Thyroid gland (tissue), 4 donors: ENCODE results near the gene TDO2. TPM values are rescaled to one million over a fixed set of nuclear protein-coding genes. Genes with fewer than 3 reads are reported as not detected.

ENCODE experiments used
- DNase-seq, 2 donors: peaks; one replicate each; pipeline ENCODE4 v3.0.0-alpha.2; 2019
- H3K27ac ChIP-seq, 3 donors: fragments of 200-600 bp; sonication (generic); 1 replicate in 2 of 3; 2 replicates in 1 of 3; pipeline ENCODE4 v1.5.1; 2016 to 2019; ENCODE audit warnings: mild to moderate bottlenecking in 1 of 3, moderate library complexity in 1 of 3
- H3K27me3 ChIP-seq: fragments of 200-600 bp; sonication (generic); one replicate; pipeline ENCODE4 v1.5.1; 2019
- H3K36me3 ChIP-seq, 2 donors: fragments of 200-600 bp; sonication (generic); one replicate each; pipeline ENCODE4 v1.5.1; 2016 to 2019
- H3K4me1 ChIP-seq, 2 donors: fragments of 200-600 bp; sonication (generic); one replicate each; pipeline ENCODE4 v1.5.1; 2017 to 2019
- H3K4me3 ChIP-seq, 3 donors: fragments of 200-600 bp; sonication (generic); replicated peaks in 1 of 3; 1 replicate in 2 of 3; 2 replicates in 1 of 3; pipeline ENCODE4 v1.5.1; 2016; ENCODE audit warnings: mild to moderate bottlenecking in 1 of 3
- H3K9me3 ChIP-seq: fragments of 200-600 bp; sonication (generic); one replicate; pipeline ENCODE4 v1.5.1; 2017
- CTCF ChIP-seq, 6 experiments: fragments of 200-600 bp in 3 of 6; fragments of 450-650 bp in 3 of 6; sonication (generic) in 3 of 6; IDR thresholded peaks; one replicate each; pipeline ENCODE4 v1.5.1; 2016 to 2019; ENCODE audit warnings: antibody characterized with exemption in 6 of 6, mild to moderate bottlenecking in 2 of 6, inconsistent platforms in 1 of 6, moderate library complexity in 1 of 6
- POLR2A ChIP-seq, 2 donors: fragments of 450-650 bp; IDR thresholded peaks; one replicate each; pipeline ENCODE4 v1.6.1; 2017; ENCODE audit warnings: antibody characterized with exemption in 2 of 2, mild to moderate bottlenecking in 2 of 2, moderate library complexity in 1 of 2
- WGBS, 2 donors: methylation state at CpG; one replicate each; pipeline ENCODE4 v1.1.5; 2017; 5-methylcytosine and 5-hydroxymethylcytosine counted together
- intact Hi-C: fragments of 100-400 bp; cut with DNase I; formaldehyde crosslinking; loops from one replicate; pipeline ENCODE4 v1.15.1; 2023
- total RNA-seq, 4 donors: library from RNA; depleted of rRNA; stranded (reverse); fragments of >200 nt; gene quantifications; one replicate each; pipeline ENCODE4 v1.2.3, GENCODE V29; 2016

Gene TDO2
- total RNA-seq, 4 donors from 2014 or later, result not detected

- Histone ChIP-seq H3K4me3 (no peak overlapping the region), H3K27ac (no peak overlapping the region), H3K4me1 (no peaks in the 10 kb centered on the region), H3K36me3 (no peaks in the 10 kb centered on the region), H3K9me3 (no peaks in the 10 kb centered on the region), H3K27me3 (no peaks in the 10 kb centered on the region)
- WGBS, 2 donors, result 75 to 79% methylated on average over 6 of the region's 6 CpGs
- TF ChIP-seq POLR2A (IDR thresholded peaks at IDR 0.05) (no peak), CTCF (IDR thresholded peaks at IDR 0.05) (no peak)
- intact Hi-C loops, result no loop called here
- DNase-seq, result no peak
These were observed 3.2 kb downstream of the TDO2 start for GRCh38 chr4:155906554-155907247.

GRCh38 chr4:155907556-155907955 lies 4.1 kb downstream of the TDO2 start:
- DNase-seq, result no peak
- no peaks in the 10 kb centered on the region for H3K4me1 ChIP-seq
- WGBS, 2 donors, result 75 to 77% methylated on average over 1 of the region's 1 CpG
- no peak overlapping the region for H3K4me3 ChIP-seq
- intact Hi-C loops, result no loop called here
- H3K9me3 ChIP-seq, result no peaks in the 10 kb centered on the region
- TF ChIP-seq POLR2A (IDR thresholded peaks at IDR 0.05) (no peak), CTCF (IDR thresholded peaks at IDR 0.05) (no peak)
- no peaks in the 10 kb centered on the region for H3K36me3 ChIP-seq
- no peak overlapping the region for H3K27ac ChIP-seq
- no peaks in the 10 kb centered on the region for H3K27me3 ChIP-seq

GRCh38 chr4:155908187-155909139 lies 5.0 kb downstream of the TDO2 start:
- Histone ChIP-seq H3K4me3 (no peak overlapping the region), H3K27me3 (no peaks in the 10 kb centered on the region), H3K27ac (no peak overlapping the region), H3K4me1 (no peaks in the 10 kb centered on the region), H3K9me3 (no peaks in the 10 kb centered on the region), H3K36me3 (no peaks in the 10 kb centered on the region)
- intact Hi-C loops, result no loop called here
- 88 to 91% methylated on average over 4 of the region's 4 CpGs for WGBS, 2 donors
- no peak for DNase-seq
- no peak for TF ChIP-seq POLR2A (IDR thresholded peaks at IDR 0.05)
- no peak for TF ChIP-seq CTCF (IDR thresholded peaks at IDR 0.05)

GRCh38 chr4:155909615-155910226 lies 6.2 kb downstream of the TDO2 start:
- TF ChIP-seq POLR2A (IDR thresholded peaks at IDR 0.05), result no peak
- no peak for TF ChIP-seq CTCF (IDR thresholded peaks at IDR 0.05)
- H3K4me3 ChIP-seq, result no peak overlapping the region
- whole genome bisulfite sequencing, 2 donors, result 76% methylated on average over 3 of the region's 3 CpGs
- H3K27ac ChIP-seq, result no peak overlapping the region
- no peaks in the 10 kb centered on the region for H3K9me3 ChIP-seq
- intact Hi-C loops, result no loop called here
- no peak for DNase-seq
- no peaks in the 10 kb centered on the region for H3K27me3 ChIP-seq
- no peaks in the 10 kb centered on the region for H3K4me1 ChIP-seq
- H3K36me3 ChIP-seq, result no peaks in the 10 kb centered on the region
